OCI-LY1 (cell line): ENCODE results near the gene PRKAG3.

Experiments used
- H2AFZ ChIP-seq: fragments of 200-600 bp; sonication (generic), shearing (Covaris generic); 2 replicates; pipeline ENCODE4 v1.6.0; 2014; ENCODE audit warnings: antibody characterized with exemption, mild to moderate bottlenecking, low read length
- H3F3A ChIP-seq: fragments of 200-600 bp; sonication (generic), shearing (Covaris generic); 2 replicates; pipeline ENCODE4 v1.6.0; 2014; ENCODE audit warnings: mild to moderate bottlenecking, antibody characterized with exemption, low read length, moderate library complexity; ENCODE audit not compliant: insufficient read depth
- H3K27ac ChIP-seq: fragments of 200-600 bp; sonication (generic); 2 replicates; pipeline ENCODE4 v1.5.1; 2014; ENCODE audit warnings: low read length, mixed run types, mild to moderate bottlenecking, low read depth; ENCODE audit not compliant: poor library complexity, severe bottlenecking
- H3K27me3 ChIP-seq: fragments of 200-600 bp; sonication (generic); 2 replicates; pipeline ENCODE4 v1.6.0; 2014; ENCODE audit warnings: antibody characterized with exemption, mild to moderate bottlenecking, low read length, moderate library complexity; ENCODE audit not compliant: insufficient read depth
- H3K36me3 ChIP-seq: fragments of 200-600 bp; sonication (generic); 2 replicates; pipeline ENCODE4 v1.6.1; 2014; ENCODE audit warnings: mild to moderate bottlenecking, antibody characterized with exemption, low read length, moderate library complexity, mixed read lengths; ENCODE audit not compliant: insufficient read depth
- H3K4me1 ChIP-seq: fragments of 200-600 bp; sonication (generic); 2 replicates; pipeline ENCODE4 v1.5.1; 2014; ENCODE audit warnings: mild to moderate bottlenecking, low read length, moderate library complexity; ENCODE audit not compliant: insufficient read depth, severe bottlenecking
- H3K4me2 ChIP-seq: fragments of 200-600 bp; sonication (generic), shearing (Covaris generic); 2 replicates; pipeline ENCODE4 v1.6.1; 2014; ENCODE audit warnings: low read length
- H3K4me3 ChIP-seq: fragments of 200-600 bp; sonication (generic); 2 replicates; pipeline ENCODE4 v1.5.1; 2014; ENCODE audit warnings: low read length, low read depth, mild to moderate bottlenecking, mixed read lengths; ENCODE audit not compliant: poor library complexity, severe bottlenecking
- H3K79me2 ChIP-seq: fragments of 200-600 bp; shearing (Covaris generic); 2 replicates; pipeline ENCODE4 v1.6.1; 2016; ENCODE audit warnings: mixed run types, low read length, mixed read lengths; ENCODE audit not compliant: insufficient read depth
- H3K9ac ChIP-seq: fragments of 200-600 bp; sonication (generic), shearing (Covaris generic); 2 replicates; pipeline ENCODE4 v1.6.1; 2014; ENCODE audit warnings: mild to moderate bottlenecking, low read length, mixed read lengths
- H3K9me2 ChIP-seq: fragments of 200-600 bp; sonication (generic), shearing (Covaris generic); 2 replicates; pipeline ENCODE4 v1.6.1; 2014; ENCODE audit warnings: low read depth, mild to moderate bottlenecking, low read length, mixed read lengths
- H3K9me3 ChIP-seq: fragments of 200-600 bp; shearing (Covaris generic); 2 replicates; pipeline ENCODE4 v1.6.1; 2014; ENCODE audit warnings: low read length, mixed read lengths
- H4K20me1 ChIP-seq: fragments of 200-600 bp; sonication (generic), shearing (Covaris generic); 2 replicates; pipeline ENCODE4 v1.6.0; 2016; ENCODE audit warnings: mild to moderate bottlenecking, low read length; ENCODE audit not compliant: insufficient read depth
- CTCF ChIP-seq: fragments of 200-600 bp; sonication (generic), shearing (Covaris generic); IDR thresholded peaks from 2 replicates; pipeline ENCODE4 v1.5.1; 2017; ENCODE audit warnings: mild to moderate bottlenecking, antibody characterized with exemption, low read length, moderate library complexity, mixed read lengths
- EZH2 ChIP-seq: fragments of 200-600 bp; sonication (generic), shearing (Covaris generic); IDR thresholded peaks from 2 replicates; pipeline ENCODE4 v1.8.0; 2017; ENCODE audit warnings: borderline replicate concordance, mixed run types, mild to moderate bottlenecking, antibody characterized with exemption, low read length, moderate library complexity, mixed read lengths

Gene PRKAG3

GRCh38 chr2:218805627-218806026, 26.0 kb downstream of the PRKAG3 start:
- no peak overlapping the region for H3K4me2 ChIP-seq

GRCh38 chr2:218804817-218805216, 26.8 kb downstream of the PRKAG3 start:
- H3K79me2 ChIP-seq = no peaks in the 10 kb centered on the region
- no peaks in the 10 kb centered on the region for H4K20me1 ChIP-seq

More at GRCh38 chr2:218805627-218806026, 26.0 kb downstream of the PRKAG3 start:
- H3K9me3 ChIP-seq = peaks cover 7% of the 10 kb centered on the region; the same call in 1 of the 2 replicates
- H3K79me2 ChIP-seq = no peaks in the 10 kb centered on the region
- H3K27ac ChIP-seq = no peak overlapping the region
- no peaks in the 10 kb centered on the region for H3F3A ChIP-seq
- H3K4me3 ChIP-seq = no peak overlapping the region
- H2AFZ ChIP-seq = no peak overlapping the region
- H4K20me1 ChIP-seq = no peaks in the 10 kb centered on the region
- peaks cover 5% of the 10 kb centered on the region; the same call in 1 of the 2 replicates for H3K27me3 ChIP-seq
- H3K9me2 ChIP-seq = no peaks in the 10 kb centered on the region
- H3K9ac ChIP-seq = no peak overlapping the region
- H3K4me1 ChIP-seq = no peaks in the 10 kb centered on the region
- H3K36me3 ChIP-seq = no peaks in the 10 kb centered on the region
- TF ChIP-seq CTCF (no peak), EZH2 (no peak)

GRCh38 chr2:218802386-218802994, 29.1 kb downstream of the PRKAG3 start:
- Histone ChIP-seq H3F3A (no peaks in the 10 kb centered on the region), H3K4me1 (no peaks in the 10 kb centered on the region), H3K4me3 (no peak overlapping the region), H3K36me3 (no peaks in the 10 kb centered on the region), H3K9ac (no peak overlapping the region), H3K27me3 (no peaks in the 10 kb centered on the region; the same call in 1 of the 2 replicates), H3K4me2 (no peak overlapping the region), H3K79me2 (no peaks in the 10 kb centered on the region), H3K9me3 (peaks cover 7% of the 10 kb centered on the region; the same call in 1 of the 2 replicates), H3K27ac (no peak overlapping the region), H3K9me2 (no peaks in the 10 kb centered on the region), H2AFZ (no peak overlapping the region), H4K20me1 (no peaks in the 10 kb centered on the region)
- TF ChIP-seq CTCF (no peak), EZH2 (no peak)

More at GRCh38 chr2:218804817-218805216, 26.8 kb downstream of the PRKAG3 start:
- Histone ChIP-seq H2AFZ (no peak overlapping the region), H3K4me1 (no peaks in the 10 kb centered on the region), H3K27me3 (peaks cover 5% of the 10 kb centered on the region; the same call in 1 of the 2 replicates), H3K9ac (no peak overlapping the region), H3K9me2 (no peaks in the 10 kb centered on the region), H3K4me3 (no peak overlapping the region), H3K27ac (no peak overlapping the region), H3K4me2 (no peak overlapping the region), H3K36me3 (no peaks in the 10 kb centered on the region), H3F3A (no peaks in the 10 kb centered on the region), H3K9me3 (peaks cover 7% of the 10 kb centered on the region; the same call in 1 of the 2 replicates)
- no peak for TF ChIP-seq CTCF
- no peak for TF ChIP-seq EZH2
